SU-DHL-6 (cell line): ENCODE measurements around the gene ITPR2.

Experiments
- EZH2phosphoT487 ChIP-seq: fragments of 200-600 bp; sonication (generic), shearing (Covaris generic); conservative IDR thresholded peaks from 2 replicates; pipeline ENCODE4 v1.6.1; 2018; ENCODE audit warnings: mild to moderate bottlenecking, antibody characterized with exemption, low read length, moderate library complexity, mixed read lengths
- TF ChIP-seq, protein P1 (sequence below): fragments of 200-600 bp; sonication (generic); IDR thresholded peaks from one replicate; pipeline ENCODE4 v1.5.1; 2017; ENCODE audit warnings: antibody characterized with exemption, mild to moderate bottlenecking, low read length, moderate library complexity; ENCODE audit not compliant: insufficient read depth, poor library complexity, severe bottlenecking

DNA sequence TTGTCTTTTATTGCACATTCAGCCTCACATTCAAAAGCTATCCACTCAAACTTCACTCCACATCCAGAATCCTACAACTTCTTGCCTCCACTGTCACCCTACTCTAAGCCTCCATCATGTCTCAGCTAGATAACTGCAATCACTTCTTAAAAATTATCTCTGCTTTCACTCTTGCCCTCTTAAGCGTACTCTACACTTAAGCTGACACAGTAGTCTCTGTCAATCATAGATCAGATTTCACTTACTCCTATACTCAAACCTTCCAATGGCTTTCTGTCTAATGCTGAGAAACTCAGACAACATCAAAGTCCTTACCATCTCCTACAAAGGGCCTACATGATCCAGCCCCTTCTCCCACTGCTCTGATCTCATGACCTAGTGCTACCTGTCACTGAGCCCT is 304.1 kb downstream of the ITPR2 start:
- TF ChIP-seq EZH2phosphoT487, result no peak
- TF ChIP-seq, protein P1, sequence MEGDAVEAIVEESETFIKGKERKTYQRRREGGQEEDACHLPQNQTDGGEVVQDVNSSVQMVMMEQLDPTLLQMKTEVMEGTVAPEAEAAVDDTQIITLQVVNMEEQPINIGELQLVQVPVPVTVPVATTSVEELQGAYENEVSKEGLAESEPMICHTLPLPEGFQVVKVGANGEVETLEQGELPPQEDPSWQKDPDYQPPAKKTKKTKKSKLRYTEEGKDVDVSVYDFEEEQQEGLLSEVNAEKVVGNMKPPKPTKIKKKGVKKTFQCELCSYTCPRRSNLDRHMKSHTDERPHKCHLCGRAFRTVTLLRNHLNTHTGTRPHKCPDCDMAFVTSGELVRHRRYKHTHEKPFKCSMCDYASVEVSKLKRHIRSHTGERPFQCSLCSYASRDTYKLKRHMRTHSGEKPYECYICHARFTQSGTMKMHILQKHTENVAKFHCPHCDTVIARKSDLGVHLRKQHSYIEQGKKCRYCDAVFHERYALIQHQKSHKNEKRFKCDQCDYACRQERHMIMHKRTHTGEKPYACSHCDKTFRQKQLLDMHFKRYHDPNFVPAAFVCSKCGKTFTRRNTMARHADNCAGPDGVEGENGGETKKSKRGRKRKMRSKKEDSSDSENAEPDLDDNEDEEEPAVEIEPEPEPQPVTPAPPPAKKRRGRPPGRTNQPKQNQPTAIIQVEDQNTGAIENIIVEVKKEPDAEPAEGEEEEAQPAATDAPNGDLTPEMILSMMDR, result no peak
